22Rv1 (cell line): ENCODE results near the gene TATDN3.
"Not testable (repeated sequence)": the region's sequence is repeated elsewhere in the genome, so short reads cannot be mapped to it uniquely, and the experiment has no call there.

Source experiments
- H3K27ac ChIP-seq: fragments of 450-650 bp; 2 replicates; pipeline ENCODE4 v1.5.1; 2017
- CTCF ChIP-seq: fragments of 450-650 bp; IDR thresholded peaks from 2 replicates; pipeline ENCODE4 v1.5.1; 2017; ENCODE audit warnings: mild to moderate bottlenecking
- ZFX ChIP-seq: fragments of 450-650 bp; IDR thresholded peaks from 2 replicates; pipeline ENCODE4 v1.6.1; 2017; ENCODE audit warnings: antibody characterized with exemption, borderline replicate concordance

The TATDN3 gene

DNA sequence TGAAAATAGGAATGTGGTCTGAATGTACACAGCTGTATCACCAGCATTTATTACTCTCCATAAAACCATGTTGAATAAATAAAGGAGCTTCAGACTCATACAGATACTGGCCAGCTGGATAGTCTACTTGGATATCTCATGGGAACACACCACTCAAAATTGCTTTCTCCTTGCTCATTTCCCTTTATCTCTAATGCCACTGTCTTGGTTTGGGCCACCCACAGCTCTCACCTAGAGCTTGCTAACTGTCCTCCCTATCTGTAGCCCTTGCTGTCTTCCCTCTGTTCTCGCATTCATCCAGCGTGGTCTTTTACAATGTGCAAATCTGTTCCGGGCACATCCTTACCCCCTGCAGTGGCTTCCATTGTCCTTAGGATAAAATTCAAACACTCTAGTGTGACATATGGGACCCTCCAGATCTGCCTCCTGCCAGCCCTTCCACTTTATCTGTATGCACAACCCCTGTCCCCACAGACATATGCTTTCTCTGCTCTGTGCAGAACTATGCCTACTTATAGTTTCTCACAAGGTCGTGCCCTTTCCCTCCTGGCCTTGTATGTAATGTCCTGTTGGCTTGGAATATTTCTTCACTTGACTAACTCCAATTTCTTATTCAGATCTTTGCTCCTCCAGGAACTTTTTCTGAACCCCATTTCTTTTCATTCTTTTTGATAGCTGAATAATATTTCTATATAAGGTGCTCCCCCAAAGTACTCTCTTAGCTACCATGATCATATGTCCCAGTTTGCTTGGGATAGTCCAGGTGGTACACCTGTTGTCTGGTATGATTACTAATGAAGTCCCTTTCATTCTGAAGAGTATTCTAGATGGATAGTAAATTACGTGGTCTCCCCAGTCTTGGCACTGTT, 69.3 kb downstream of the TATDN3 start:
- no peak overlapping the region for H3K27ac ChIP-seq
- TF ChIP-seq CTCF (no peak), ZFX (no peak)

DNA sequence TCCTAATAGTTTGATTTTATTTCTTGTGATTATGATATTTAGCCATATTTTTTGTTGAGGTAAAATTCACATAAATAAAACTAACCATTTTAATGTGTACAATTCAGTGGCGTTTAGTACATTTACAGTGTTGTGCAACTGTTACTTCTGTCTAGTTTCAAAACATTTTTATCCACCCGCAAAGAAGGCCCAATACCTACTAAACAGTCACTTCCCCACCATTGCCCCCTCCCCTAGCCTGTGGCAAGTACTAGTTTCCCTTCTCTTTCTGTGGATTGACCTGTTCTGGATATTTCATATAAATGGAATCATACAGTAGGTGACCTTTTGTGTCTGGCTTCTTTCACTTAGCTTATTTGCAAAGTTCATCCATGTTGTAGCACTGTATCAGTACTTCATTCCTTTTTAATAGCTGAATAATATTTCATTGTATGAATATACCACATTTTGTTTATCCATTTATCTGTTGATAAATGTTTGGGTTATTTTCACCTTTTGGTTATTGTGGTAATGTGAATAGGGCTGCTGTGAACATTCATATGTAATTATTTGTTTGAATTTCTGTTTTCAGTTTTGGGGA, 70.5 kb downstream of the TATDN3 start:
- H3K27ac ChIP-seq: no peak overlapping the region
- TF ChIP-seq CTCF (no peak), ZFX (no peak)

DNA sequence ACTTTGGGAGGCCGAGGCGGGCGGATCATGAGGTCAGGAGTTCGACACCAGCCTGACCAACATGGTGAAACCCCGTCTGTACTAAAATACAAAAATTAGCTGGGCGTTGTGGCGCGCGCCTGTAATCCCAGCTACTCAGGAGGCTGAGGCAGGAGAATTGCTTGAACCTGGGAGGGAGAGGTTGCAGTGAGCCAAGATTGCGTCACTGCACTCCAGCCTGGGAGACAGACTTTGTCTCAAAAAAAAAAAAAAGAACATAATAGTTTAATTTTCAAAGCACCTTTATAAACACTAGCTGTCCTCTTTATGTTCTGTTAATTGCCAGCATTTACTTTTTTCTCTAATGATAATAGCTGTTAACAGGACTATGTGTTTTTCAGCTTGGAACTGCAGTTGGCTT, 71.7 kb downstream of the TATDN3 start:
- H3K27ac ChIP-seq: not testable (repeated sequence)

DNA sequence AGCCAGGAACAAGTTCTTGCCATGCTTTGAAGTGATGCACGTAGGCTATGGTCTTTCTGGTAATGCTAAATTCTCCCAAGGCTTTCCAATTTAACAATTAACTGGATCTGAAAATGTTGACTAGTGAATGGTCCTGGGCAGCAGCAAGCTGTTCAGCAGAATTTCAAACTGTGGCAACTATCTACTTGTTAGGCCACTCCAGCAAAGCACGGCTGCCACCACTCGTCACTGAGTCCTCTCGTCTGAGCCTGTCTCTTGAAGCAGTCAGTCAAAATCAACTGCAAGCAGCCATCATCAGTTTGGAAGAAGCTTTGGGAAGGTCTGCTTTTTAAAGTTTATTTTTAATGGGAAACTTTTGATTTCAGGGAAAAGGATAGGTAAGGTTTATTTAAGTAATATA, 72.5 kb downstream of the TATDN3 start:
- TF ChIP-seq ZFX: no peak
- no peak for TF ChIP-seq CTCF
- H3K27ac ChIP-seq: no peak overlapping the region
